Body of pancreas (tissue), 4 donors: Measurements from ENCODE around the gene CYP11A1. TPM values are rescaled to one million over a fixed set of nuclear protein-coding genes. Genes with fewer than 3 reads are reported as not detected.
A peak's percentile ranks its signal among the peaks of the same experiment; 100 is the strongest.

Experiments
- ATAC-seq: fragments of 150-250 bp; one replicate; pipeline ENCODE4 v1.9.1; 2016
- DNase-seq, 4 donors: peaks; one replicate each; pipeline ENCODE4 v3.0.0-alpha.2; 2019
- H3K27ac ChIP-seq, 4 donors: fragments of 200-600 bp; sonication (generic); 1 replicate in 3 of 4; 2 replicates in 1 of 4; pipeline versions ENCODE4 v1.5.1 to v1.6.1; 2016 to 2019; ENCODE audit warnings: mild to moderate bottlenecking in 1 of 4, mixed read lengths in 1 of 4, moderate library complexity in 1 of 4
- H3K27me3 ChIP-seq, 2 donors: fragments of 200-600 bp; sonication (generic); one replicate each; pipeline ENCODE4 v1.6.0; 2016; ENCODE audit warnings: mild to moderate bottlenecking in 1 of 2
- H3K36me3 ChIP-seq, 2 donors: fragments of 200-600 bp; sonication (generic); replicated peaks in 1 of 2; 2 replicates each; pipeline ENCODE4 v1.5.1; 2016; ENCODE audit warnings: low read depth in 2 of 2; ENCODE audit not compliant: insufficient read depth in 1 of 2
- H3K4me1 ChIP-seq: fragments of 200-600 bp; sonication (generic); one replicate; pipeline ENCODE4 v1.6.0; 2016
- H3K4me3 ChIP-seq, 2 donors: fragments of 200-600 bp; sonication (generic); 1 replicate in 1 of 2; 2 replicates in 1 of 2; pipeline ENCODE4 v1.5.1; 2016 to 2019
- H3K9me3 ChIP-seq, 3 donors: fragments of 200-600 bp; sonication (generic); 1 replicate in 2 of 3; 2 replicates in 1 of 3; pipeline ENCODE4 v1.5.1; 2016
- CTCF ChIP-seq, 7 experiments: fragments of 450-650 bp in 4 of 7; fragments of 200-600 bp in 3 of 7; sonication (generic) in 3 of 7; IDR thresholded peaks; one replicate each; pipeline ENCODE4 v1.5.1; 2016 to 2019; ENCODE audit warnings: antibody characterized with exemption in 7 of 7
- POLR2A ChIP-seq, 3 donors: fragments of 450-650 bp; IDR thresholded peaks; one replicate each; pipeline ENCODE4 v1.6.1; 2016; ENCODE audit warnings: antibody characterized with exemption in 3 of 3, mild to moderate bottlenecking in 2 of 3
- WGBS, 2 donors: methylation state at CpG; one replicate each; pipeline ENCODE4 v1.1.5; 2017; 5-methylcytosine and 5-hydroxymethylcytosine counted together
- intact Hi-C: fragments of 100-400 bp; cut with DNase I; formaldehyde crosslinking; loops from one replicate; pipeline ENCODE4 v1.15.1; 2023
- microRNA-seq, 2 donors: library from miRNA; unstranded; fragments of <30 nt; microRNA quantifications; one replicate each; pipeline ENCODE4, GENCODE V29; 2016; ENCODE audit warnings: borderline number of aligned reads in 2 of 2, borderline replicate concordance in 2 of 2
- small RNA-seq: library from RNA; depleted of rRNA; stranded (forward); fragments of <200 nt; gene quantifications from one replicate; pipeline ENCODE3, GENCODE V24; 2016
- total RNA-seq, 2 donors: library from RNA; depleted of rRNA; stranded (reverse); fragments of >200 nt; gene quantifications; one replicate each; pipeline ENCODE4 v1.1.0, GENCODE V29; 2016

The CYP11A1 gene
- total RNA-seq, 2 donors from 2014 or later: 0.26 to 0.99 TPM

DNA sequence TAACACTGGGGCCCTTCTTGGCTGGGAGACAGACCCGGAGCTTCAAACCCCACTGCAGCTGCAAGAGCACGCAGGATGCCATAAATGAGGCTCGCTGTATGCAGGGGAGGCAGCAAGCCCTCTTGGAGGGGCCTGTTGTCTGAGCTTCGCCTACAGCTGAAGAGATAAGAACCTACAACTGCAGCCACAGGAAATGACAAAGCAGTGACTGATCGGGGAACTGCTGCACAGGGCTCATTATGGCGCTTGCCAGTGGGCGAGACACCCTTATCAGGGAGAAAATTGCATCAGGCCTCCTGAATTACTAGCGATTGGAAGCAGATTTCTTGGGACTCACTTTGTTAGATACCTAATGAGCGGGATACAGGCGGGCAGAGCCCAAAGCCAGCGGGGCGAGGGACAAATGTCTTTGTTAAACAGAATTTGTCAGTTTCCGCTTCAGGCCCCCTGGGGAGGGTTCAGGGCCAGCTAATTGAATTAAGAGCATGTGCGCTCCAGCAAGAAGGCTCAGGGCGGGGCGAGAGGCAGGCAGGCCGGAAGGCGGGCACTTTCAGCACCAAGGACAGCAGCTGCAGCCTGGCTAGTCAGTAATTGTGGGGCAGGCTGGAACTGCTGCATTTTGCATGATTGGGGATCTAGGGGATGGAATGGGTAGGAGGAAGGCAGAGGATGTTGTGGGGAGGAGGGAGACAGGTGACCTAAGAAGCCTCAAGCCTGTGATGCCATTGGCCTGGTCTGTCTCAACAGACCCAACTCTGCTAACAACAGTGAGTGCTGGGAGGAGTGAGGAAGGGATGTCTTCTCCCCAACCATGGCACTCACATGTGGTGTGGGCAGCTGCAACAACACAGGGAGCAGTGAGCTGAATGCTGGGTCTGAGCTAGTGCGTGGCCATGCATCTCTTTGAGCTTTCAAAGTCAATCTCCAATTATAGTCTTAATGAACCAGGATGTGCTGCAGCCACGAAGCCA is 76.1 kb downstream of the CYP11A1 start:
- 12 to 15% methylated on average over 19 to 20 of the region's 20 CpGs for WGBS, 2 donors
- ATAC-seq: peak; percentile 74
- H3K27me3 ChIP-seq: peaks cover 0 to 3% of the 10 kb centered on the region in 2 donors
- H3K27ac ChIP-seq: no peak overlapping the region
- intact Hi-C loops: no loop called here
- TF ChIP-seq CTCF (IDR thresholded peaks at IDR 0.05) (no peak), POLR2A (IDR thresholded peaks at IDR 0.05) (no peak)
- no peaks in the 10 kb centered on the region for H3K36me3 ChIP-seq
- no peaks in the 10 kb centered on the region for H3K4me1 ChIP-seq
- no peaks in the 10 kb centered on the region for H3K9me3 ChIP-seq
- DNase-seq: peak; percentile 70 to 81 (median 76)
- no peak overlapping the region for H3K4me3 ChIP-seq

DNA sequence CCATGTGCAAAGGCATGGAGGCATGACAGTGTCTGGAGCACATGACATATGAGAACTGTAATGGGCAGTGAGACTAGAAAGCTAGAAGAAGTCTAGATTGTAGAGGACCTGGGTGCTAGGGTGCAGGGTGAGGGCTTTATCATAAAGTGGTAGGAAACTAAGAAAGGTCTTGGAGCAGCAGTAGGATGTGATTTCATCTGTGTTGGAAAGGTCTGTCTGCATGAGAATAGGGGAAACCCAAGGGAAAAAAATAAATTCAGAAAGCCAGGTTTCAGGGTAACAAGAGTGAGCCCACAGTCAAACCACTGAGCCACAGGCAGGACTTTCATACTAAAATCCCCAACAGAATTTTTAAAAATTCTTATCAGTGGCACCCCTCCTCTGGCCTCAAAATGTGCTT is 76.8 kb downstream of the CYP11A1 start:
- Histone ChIP-seq H3K27ac (no peak overlapping the region), H3K9me3 (no peaks in the 10 kb centered on the region), H3K4me1 (no peaks in the 10 kb centered on the region), H3K4me3 (no peak overlapping the region), H3K36me3 (no peaks in the 10 kb centered on the region), H3K27me3 (peaks cover 0 to 3% of the 10 kb centered on the region in 2 donors)
- TF ChIP-seq CTCF (IDR thresholded peaks at IDR 0.05) (no peak), POLR2A (IDR thresholded peaks at IDR 0.05) (no peak)
- intact Hi-C loops: no loop called here
- DNase-seq: no peak
- ATAC-seq: no peak

GRCh38 chr15:74289671-74290070 is 77.8 kb downstream of the CYP11A1 start:
- Histone ChIP-seq H3K36me3 (no peaks in the 10 kb centered on the region), H3K4me3 (no peak overlapping the region), H3K4me1 (no peaks in the 10 kb centered on the region), H3K27ac (no peak overlapping the region), H3K9me3 (no peaks in the 10 kb centered on the region), H3K27me3 (peaks cover 0 to 3% of the 10 kb centered on the region in 2 donors)
- DNase-seq (no peak), ATAC-seq (no peak)
- intact Hi-C loops: no loop called here
- TF ChIP-seq CTCF (IDR thresholded peaks at IDR 0.05): no peak
- TF ChIP-seq POLR2A (IDR thresholded peaks at IDR 0.05): no peak

Small RNAs within 50 kb of the gene (microRNA-seq; reads per million reads assigned to microRNA genes)
- 0 reads per million in 2 donors for gene MIR6881

Small RNAs within 50 kb of the gene (small RNA-seq; reads per million reads assigned to genes)
- not detected for gene MIR6881

Other genes with a start within 250 kb of the CYP11A1 start
- not detected for gene ISLR2, start 237.1 kb downstream of the CYP11A1 start, total RNA-seq
- 10 to 100 TPM; 10.5 to 15.8 TPM for gene ISLR, start 193.9 kb downstream of the CYP11A1 start, total RNA-seq
- not detected for gene STRA6, start 164.9 kb downstream of the CYP11A1 start, total RNA-seq
- not detected for gene CCDC33, start 131.3 kb downstream of the CYP11A1 start, total RNA-seq
- gene SEMA7A, start 66.3 kb upstream of the CYP11A1 start, total RNA-seq: under 1 TPM; 0.33 to 0.52 TPM
- gene UBL7, start 93.5 kb upstream of the CYP11A1 start, total RNA-seq: 10 to 100 TPM; 25.7 to 47.2 TPM
- gene ARID3B, start 173.6 kb upstream of the CYP11A1 start, total RNA-seq: 10 to 100 TPM in 1 of 2 donors, 1 to 10 TPM in 1; 2.9 to 22.4 TPM
- 100 to 1,000 TPM in 1 of 2 donors, 10 to 100 TPM in 1; 48.0 to 126 TPM for gene CLK3, start 248.2 kb upstream of the CYP11A1 start, total RNA-seq